Hematopoietic multipotent progenitor cell treated with erythropoietin and hydrocortisone succinate and interleukin-3 and kit ligand, for 15 days (in vitro differentiated cells): ENCODE measurements around the gene ZBTB7C.
"Not testable (repeated sequence)": the region's sequence is repeated elsewhere in the genome, so short reads cannot be mapped to it uniquely, and the experiment has no call there.

ENCODE experiments used
- DNase-seq: peaks from one replicate; pipeline ENCODE4 v3.0.0-alpha.2; 2015; ENCODE audit warnings: low spot score

ZBTB7C gene

GRCh38 chr18:48408727-48409590, at the start of gene ZBTB7C:
Gene ZBTB7C, minus strand, starts transcription at chr18:48409383.
- no peak for DNase-seq

DNA sequence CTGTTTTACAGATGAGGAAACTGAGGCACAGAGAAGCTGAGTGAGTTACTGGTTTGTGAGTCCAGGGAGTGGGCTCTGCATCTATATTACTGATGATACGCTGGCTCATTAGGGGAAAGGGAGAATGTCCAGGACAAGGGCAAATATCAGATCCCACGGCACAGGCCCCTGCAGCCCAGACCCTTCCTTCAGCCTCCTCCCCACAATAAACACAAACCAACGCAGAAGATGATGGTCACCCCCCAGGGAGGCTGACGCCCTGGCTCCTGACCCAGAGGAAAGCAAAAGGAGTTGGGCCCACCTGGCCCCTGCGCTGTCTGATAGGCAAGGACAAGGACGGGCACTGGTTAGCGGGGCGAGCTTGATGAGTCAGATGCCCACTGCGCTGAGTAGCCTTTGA, 47.7 kb upstream of the ZBTB7C start:
- DNase-seq: no peak

GRCh38 chr18:48455555-48456478, 46.6 kb upstream of the ZBTB7C start:
- DNase-seq: no peak

DNA sequence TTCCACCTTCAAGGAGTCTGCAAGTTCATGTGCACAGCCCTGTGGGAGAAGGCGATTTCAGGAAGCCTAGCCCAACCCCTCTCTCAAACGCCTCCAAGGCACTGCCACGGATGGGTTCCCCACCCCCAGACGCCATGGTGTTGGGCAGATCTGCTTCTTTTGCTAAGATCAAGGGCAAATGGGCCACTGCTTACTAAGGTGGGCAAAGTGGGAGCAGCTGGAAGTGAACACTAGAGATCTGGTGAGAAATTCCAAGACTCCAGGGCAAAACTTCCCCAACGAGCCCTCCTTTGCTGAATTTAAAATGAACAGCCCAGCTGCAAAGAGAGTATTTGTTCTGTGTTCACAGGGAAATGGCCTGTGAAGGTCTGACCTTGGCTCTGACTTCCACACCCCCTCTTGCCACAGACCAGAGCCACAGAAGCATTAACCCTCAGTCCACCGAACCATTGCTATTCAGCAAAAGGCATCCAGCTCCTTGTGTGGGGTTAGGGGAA, 45.1 kb upstream of the ZBTB7C start:
- DNase-seq: no peak

GRCh38 chr18:48453330-48454066, 44.3 kb upstream of the ZBTB7C start:
- no peak for DNase-seq

DNA sequence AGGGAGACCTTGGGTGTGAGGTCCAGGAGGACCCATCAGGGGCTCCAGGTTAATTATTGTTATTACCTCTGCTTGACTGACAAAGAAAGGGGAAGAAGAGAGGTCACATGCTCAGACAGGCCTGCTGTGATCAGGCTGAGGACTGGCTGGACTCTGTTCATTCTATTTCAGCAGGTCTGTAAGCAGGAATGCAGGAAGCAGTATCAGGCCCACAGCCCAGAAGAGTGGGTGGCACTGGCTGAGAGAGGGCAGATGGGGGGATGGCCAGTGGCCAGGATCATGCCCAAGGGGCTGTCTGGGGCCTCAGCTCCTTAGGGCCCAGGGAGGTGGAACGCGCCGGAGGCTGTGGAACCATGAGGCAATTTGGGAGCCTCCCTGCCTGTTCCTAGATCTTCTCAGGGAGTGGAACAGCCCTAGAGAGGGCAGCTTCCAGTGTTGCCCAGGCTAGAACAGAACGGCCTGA, 43.7 kb upstream of the ZBTB7C start:
- no peak for DNase-seq

DNA sequence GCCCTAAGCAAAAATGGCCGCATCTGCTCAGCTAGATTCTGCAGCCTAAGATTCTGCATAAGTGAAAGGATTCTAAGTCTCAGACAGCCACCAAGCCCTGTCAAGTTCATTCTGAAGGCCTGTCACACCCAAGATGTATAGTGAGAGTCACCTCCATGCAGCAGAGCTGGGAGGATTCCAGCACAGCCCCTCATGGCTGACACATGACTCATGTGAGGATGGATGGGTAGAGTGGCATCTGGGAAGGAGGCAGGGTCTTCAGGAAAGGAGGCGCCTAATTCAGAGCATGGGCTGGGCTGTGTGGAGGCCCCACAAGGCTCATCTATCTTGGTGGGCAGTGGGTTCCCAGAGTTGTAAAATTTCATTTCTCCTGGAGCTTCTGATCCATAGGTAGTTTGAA, 41.5 kb upstream of the ZBTB7C start:
- no peak for DNase-seq

- DNase-seq: peak; percentile 11
Measured at GRCh38 chr18:48446582-48447225, 37.5 kb upstream of the ZBTB7C start.

DNA sequence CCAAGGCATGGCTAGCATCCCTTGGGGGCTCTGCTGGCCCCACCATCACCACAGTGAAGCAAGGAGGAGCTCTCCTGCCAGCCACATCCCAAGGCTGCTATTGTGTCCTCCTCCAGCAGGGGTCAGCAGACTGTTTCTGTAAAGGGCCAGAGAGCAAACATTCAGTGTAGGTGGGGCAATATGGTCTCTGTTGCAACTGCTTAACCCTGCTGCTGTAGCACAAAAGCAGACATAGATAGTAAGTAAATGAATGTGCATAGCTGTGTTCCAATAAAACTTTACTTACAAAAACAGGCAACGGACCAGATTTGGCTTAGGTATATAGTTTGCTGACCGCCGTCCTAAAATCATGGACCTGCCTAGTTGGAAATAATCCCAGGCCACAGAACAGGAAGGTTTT, 36.4 kb upstream of the ZBTB7C start:
- peak; percentile 67 for DNase-seq

DNA sequence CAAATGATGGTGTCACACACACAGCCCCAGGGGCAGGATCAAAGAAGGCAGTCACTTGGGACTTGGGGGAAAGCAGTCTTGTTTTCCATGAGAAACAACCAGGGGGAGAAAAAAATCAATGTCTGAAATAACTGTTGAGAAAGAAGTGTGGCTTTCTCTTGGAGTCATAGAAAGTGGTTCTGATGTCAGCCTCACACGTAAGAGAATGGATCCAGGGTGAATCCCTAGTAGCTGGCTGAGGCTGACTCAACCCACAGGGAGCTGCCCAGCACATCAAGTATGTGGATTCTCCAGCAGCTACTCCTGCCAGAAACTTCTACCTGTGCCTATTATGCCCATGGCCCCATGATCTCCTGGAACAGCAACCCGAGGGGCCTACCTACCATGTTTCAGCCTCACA, 33.6 kb upstream of the ZBTB7C start:
- no peak for DNase-seq

DNA sequence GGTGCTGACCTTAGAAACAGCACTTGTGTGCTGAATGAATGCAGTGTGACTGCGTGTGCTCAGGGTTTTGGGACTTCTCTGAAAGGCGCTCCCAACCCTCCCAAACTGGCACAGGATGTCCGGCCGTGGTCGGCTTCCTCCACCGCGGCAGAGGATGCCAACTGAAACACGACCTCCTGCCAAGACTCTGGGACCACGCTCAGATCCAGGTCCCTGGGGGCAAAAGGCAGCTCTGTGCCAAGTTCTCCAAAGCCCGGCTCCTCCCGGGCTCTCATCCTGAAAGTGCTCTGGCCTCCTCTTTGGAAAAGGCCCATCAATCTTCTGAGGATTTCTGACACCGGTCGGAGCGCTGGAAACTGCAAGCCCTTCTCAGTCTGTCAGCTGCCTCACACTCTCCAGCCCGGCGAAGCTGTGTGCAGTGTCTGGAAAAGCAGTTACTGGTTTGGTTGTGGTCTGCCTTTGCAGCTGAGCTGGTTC, 32.3 kb upstream of the ZBTB7C start:
- no peak for DNase-seq

DNA sequence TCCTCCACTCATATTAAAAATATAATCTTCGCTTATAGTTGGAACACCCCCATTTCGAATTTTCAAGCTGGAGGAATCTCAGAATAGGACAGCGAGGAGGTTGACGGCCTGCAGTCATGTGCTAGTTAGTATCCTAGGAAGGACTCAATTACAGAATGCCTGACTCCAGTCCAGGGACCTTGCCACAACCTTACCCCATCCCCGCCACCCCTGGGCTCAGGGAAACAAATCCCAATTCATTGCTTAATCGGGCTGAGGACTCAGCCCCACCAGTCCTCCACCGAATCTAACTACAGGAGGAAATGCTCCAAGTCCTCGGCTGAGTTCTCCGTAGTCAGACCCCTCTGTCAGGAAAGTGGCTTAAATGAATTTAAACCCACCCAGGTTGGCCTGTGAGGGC, 31.7 kb upstream of the ZBTB7C start:
- no peak for DNase-seq

DNA sequence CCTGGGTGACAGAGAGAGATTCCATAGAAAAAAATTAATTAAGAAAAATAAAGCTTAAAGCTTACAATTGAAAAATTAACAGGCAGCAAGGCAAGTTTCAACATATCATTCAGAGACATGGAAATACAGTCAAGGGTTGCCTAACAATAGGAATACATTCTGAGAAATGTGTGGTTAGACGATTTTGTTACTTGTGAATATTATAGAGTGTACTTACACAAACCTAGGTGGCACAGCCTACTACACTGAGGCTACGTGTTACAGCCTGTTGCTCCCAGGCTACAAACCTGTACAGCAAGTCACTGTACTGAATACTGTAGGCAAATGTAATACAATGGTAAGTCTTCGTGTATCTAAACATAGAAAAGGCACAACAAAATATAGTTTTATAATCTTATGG, 27.7 kb upstream of the ZBTB7C start:
- DNase-seq: no peak

- not testable (repeated sequence) for DNase-seq
Measured at GRCh38 chr18:48434382-48434781, 25.2 kb upstream of the ZBTB7C start.

GRCh38 chr18:48433541-48433940, 24.4 kb upstream of the ZBTB7C start:
- DNase-seq: no peak

DNA sequence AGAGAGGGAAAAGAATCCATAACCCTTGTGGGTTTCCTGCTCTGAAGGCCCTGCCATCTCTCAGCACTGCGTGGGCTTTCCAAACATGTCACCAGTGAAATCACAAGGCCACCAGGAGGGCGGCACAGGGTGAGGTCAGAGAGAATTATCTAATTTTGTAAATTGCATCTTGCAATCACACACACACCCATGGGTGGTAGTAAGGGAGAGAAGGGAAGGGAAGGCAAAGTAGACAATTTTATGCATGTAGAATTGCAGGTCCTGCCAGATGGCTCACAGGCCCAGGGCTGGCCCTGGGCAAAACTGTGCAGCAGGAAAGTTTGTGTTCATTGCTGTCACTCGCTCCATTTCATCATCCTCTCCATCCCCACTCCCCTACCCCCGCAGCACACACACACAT, 21.0 kb upstream of the ZBTB7C start:
- no peak for DNase-seq

GRCh38 chr18:48428475-48429177, 19.4 kb upstream of the ZBTB7C start:
- DNase-seq: no peak

- DNase-seq: no peak
Measured at GRCh38 chr18:48422947-48423378, 13.8 kb upstream of the ZBTB7C start.

GRCh38 chr18:48419277-48420022, 10.3 kb upstream of the ZBTB7C start:
- no peak for DNase-seq
